Trophoblast cell (in vitro differentiated cells and primary cell): ENCODE results near the gene PTAFR.

ENCODE experiments used
- DNase-seq, 2 donors: peaks; one replicate each; pipeline ENCODE4 v3.0.0-alpha.2; 2016
- H2AFZ ChIP-seq: 2 replicates; pipeline ENCODE4 v1.6.1; 2013; ENCODE audit warnings: low read length, moderate library complexity, mild to moderate bottlenecking; ENCODE audit not compliant: insufficient read depth, poor library complexity
- H2AK5ac ChIP-seq: 2 replicates; pipeline ENCODE4 v1.6.1; 2013; ENCODE audit warnings: mild to moderate bottlenecking, low read length
- H2BK120ac ChIP-seq: 2 replicates; pipeline ENCODE4 v1.6.1; 2013; ENCODE audit warnings: low read length, mild to moderate bottlenecking, moderate library complexity; ENCODE audit not compliant: insufficient read depth, poor library complexity
- H2BK12ac ChIP-seq: 2 replicates; pipeline ENCODE4 v1.6.1; 2013; ENCODE audit warnings: mild to moderate bottlenecking, low read length, moderate library complexity
- H2BK5ac ChIP-seq: 2 replicates; pipeline ENCODE4 v1.6.1; 2013; ENCODE audit warnings: low read length, low read depth, moderate library complexity, mild to moderate bottlenecking; ENCODE audit not compliant: poor library complexity
- H3K14ac ChIP-seq: 2 replicates; pipeline ENCODE4 v1.6.1; 2013; ENCODE audit warnings: mild to moderate bottlenecking, low read length
- H3K18ac ChIP-seq: 2 replicates; pipeline ENCODE4 v1.6.1; 2013; ENCODE audit warnings: mild to moderate bottlenecking, low read length
- H3K23ac ChIP-seq: 2 replicates; pipeline ENCODE4 v1.6.1; 2013; ENCODE audit warnings: low read length
- H3K27ac ChIP-seq: 2 replicates; pipeline ENCODE4 v1.5.1; 2013; ENCODE audit warnings: low read depth, mild to moderate bottlenecking, inconsistent platforms, low read length, moderate library complexity
- H3K27me3 ChIP-seq: 2 replicates; pipeline ENCODE4 v1.6.1; 2013; ENCODE audit warnings: inconsistent platforms, mild to moderate bottlenecking, low read length, moderate library complexity; ENCODE audit not compliant: insufficient read depth
- H3K36me3 ChIP-seq, 2 experiments: 1 replicate in 1 of 2; 2 replicates in 1 of 2; pipeline ENCODE4 v1.6.1; 2013; ENCODE audit warnings: low read length in 2 of 2, mild to moderate bottlenecking in 2 of 2, moderate library complexity in 1 of 2; ENCODE audit not compliant: insufficient read depth in 2 of 2, control insufficient read depth in 1 of 2
- H3K4ac ChIP-seq: 2 replicates; pipeline ENCODE4 v1.6.1; 2013; ENCODE audit warnings: low read depth, mild to moderate bottlenecking, low read length, moderate library complexity
- H3K4me1 ChIP-seq, 2 experiments: 1 replicate in 1 of 2; 2 replicates in 1 of 2; pipeline ENCODE4 v1.6.1; 2013; ENCODE audit warnings: low read length in 2 of 2, mild to moderate bottlenecking in 2 of 2, moderate library complexity in 1 of 2; ENCODE audit not compliant: insufficient read depth in 2 of 2, control insufficient read depth in 1 of 2
- H3K4me2 ChIP-seq: 2 replicates; pipeline ENCODE4 v1.6.1; 2013; ENCODE audit warnings: inconsistent platforms, mild to moderate bottlenecking, low read length, moderate library complexity
- H3K4me3 ChIP-seq: 2 replicates; pipeline ENCODE4 v1.5.1; 2013; ENCODE audit warnings: mild to moderate bottlenecking, low read depth, low read length, inconsistent platforms
- H3K79me1 ChIP-seq: one replicate; pipeline ENCODE4 v1.6.1; 2013; ENCODE audit warnings: low read length
- H3K79me2 ChIP-seq: 2 replicates; pipeline ENCODE4 v1.6.1; 2013; ENCODE audit warnings: low read length, mild to moderate bottlenecking; ENCODE audit not compliant: control insufficient read depth, insufficient read depth, poor library complexity
- H3K9ac ChIP-seq: 2 replicates; pipeline ENCODE4 v1.6.1; 2013; ENCODE audit warnings: mild to moderate bottlenecking, low read length
- H3K9me3 ChIP-seq: 2 replicates; pipeline ENCODE4 v1.6.1; 2013; ENCODE audit warnings: low read depth, mild to moderate bottlenecking, control low read depth, inconsistent platforms, low read length; ENCODE audit not compliant: insufficient read depth
- H4K12ac ChIP-seq: 2 replicates; pipeline ENCODE4 v1.6.1; 2013; ENCODE audit warnings: low read depth, mild to moderate bottlenecking, low read length, moderate library complexity
- H4K8ac ChIP-seq: 2 replicates; pipeline ENCODE4 v1.6.1; 2013; ENCODE audit warnings: low read depth, mild to moderate bottlenecking, low read length, moderate library complexity
- H4K91ac ChIP-seq: one replicate; pipeline ENCODE4 v1.6.1; 2013; ENCODE audit warnings: low read depth, mild to moderate bottlenecking, low read length, moderate library complexity
- WGBS: extraction: QIAGEN DNeasy Blood & Tissue Kit; methylation state at CpG from one replicate; pipeline ENCODE4 v1.1.7; 2013; ENCODE audit warnings: missing lambda C conversion rate; ENCODE audit not compliant: insufficient read length, insufficient coverage; ENCODE audit errors: extremely low coverage; 5-methylcytosine and 5-hydroxymethylcytosine counted together

PTAFR gene

DNA sequence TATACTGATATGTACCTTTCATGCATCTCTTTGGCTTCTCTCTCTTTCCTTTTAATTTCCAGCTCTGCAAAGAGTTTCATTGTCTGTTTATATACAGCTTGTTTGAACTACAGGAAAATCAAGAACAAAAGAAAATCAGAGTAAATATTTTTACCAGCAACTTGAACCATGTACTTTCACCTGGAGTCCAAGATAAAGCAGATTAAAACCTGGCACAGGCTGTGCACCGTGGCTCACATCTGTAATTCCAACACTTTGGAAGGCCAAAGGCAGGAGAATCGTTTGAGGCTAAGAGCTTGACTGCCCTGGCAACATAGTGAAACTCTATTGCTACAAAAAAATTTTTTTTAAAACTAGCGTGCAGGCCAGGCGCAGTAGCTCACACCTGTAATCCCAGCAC lies 28.8 kb upstream of the PTAFR start:
- Histone ChIP-seq H3K27me3 (no peaks in the 10 kb centered on the region), H2AFZ (no peak overlapping the region), H3K9ac (no peak overlapping the region), H3K79me1 (no peaks in the 10 kb centered on the region), H3K14ac (no peak overlapping the region), H2BK12ac (no peak overlapping the region), H3K4me1 (no peaks in the 10 kb centered on the region), H3K4me2 (no peak overlapping the region), H3K4me3 (no peak overlapping the region), H4K12ac (no peak overlapping the region), H3K79me2 (no peaks in the 10 kb centered on the region), H2AK5ac (no peak overlapping the region), H3K9me3 (no peaks in the 10 kb centered on the region), H3K18ac (no peak overlapping the region), H3K36me3 (peaks cover 31 to 50% of the 10 kb centered on the region in 2 experiments), H2BK120ac (no peak overlapping the region), H3K23ac (no peak overlapping the region), H4K91ac (no peak overlapping the region), H3K27ac (no peak overlapping the region), H4K8ac (no peak overlapping the region), H2BK5ac (no peak overlapping the region), H3K4ac (no peak overlapping the region)
- no CpG with 5 or more reads among the region's 4 CpGs for WGBS
- DNase-seq: no peak

DNA sequence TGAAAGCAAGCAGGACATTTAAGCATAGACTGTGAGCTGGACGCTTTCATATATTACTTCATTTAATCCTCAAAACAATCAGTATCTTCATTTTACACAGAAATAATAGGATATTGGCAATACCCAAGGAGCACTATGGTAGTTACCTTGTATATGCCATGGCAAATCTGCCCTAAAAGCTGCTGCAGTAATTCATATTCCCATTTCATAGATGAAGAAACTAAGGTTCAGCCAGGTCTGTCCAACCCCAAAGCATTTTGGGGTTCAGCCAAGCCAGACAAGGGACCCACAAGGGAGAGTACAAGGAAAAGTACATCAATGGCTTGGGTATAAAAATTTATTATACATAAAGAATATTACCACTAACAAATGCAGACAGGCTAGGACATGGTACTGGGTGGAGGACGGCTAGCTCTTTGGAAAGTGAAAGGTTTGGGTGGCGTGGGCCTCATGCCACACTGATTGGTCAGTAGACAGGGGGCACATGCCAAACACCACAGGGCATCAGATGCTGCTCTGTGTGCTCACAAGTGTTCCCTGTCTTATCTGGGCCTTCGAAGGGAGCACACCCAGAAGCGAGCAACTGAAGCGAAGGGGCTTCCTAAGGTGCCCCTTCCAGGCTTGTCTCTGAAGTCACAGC lies 23.9 kb upstream of the PTAFR start:
- no peak overlapping the region for H2BK5ac ChIP-seq

DNA sequence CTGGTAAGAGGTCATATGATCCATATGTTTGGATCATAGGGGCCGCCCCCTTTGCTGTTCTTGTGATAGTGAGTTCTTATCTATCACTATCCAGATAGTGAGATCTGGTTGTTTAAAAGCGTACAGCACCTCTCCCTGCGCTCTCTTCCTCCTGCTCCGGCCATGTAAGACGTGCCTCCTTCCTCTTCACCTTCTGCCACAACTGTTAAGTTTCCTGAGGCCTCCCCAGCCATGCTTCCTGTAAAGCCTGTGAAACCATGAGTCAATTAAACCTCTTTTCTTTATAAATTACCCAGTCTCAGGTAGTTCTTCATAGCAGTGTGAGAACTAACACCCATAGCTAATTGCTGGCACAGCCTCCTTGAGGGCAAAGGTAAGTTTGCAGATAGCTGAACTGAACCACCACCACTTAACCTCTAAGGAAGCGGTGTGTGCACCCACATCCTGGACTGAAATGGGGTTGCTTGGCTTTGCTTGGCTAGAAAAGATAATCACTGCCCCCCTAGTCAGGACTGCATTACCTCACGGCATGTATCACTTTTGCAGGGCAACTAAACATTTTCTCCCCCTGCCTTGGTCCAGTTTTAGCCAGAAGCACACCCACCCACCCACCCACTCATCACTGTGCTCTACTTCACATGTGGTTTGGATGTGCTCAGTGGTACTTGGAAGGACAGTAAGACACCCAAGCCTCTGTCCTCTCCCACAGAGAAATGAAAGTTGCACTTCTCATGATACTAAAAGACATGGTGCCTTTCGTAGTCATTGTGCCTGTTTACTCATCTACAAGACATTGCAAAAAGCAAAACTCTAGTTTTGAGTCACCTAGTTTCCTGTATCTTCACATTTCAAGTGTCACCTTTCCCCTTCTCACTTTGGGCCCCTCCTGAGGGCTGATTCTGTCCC lies 23.1 kb upstream of the PTAFR start:
- H4K91ac ChIP-seq: no peak overlapping the region
- H2BK120ac ChIP-seq: no peak overlapping the region
- no peak overlapping the region for H3K18ac ChIP-seq
- no peaks in the 10 kb centered on the region for H3K79me1 ChIP-seq
- H4K8ac ChIP-seq: no peak overlapping the region
- no peak overlapping the region for H2BK5ac ChIP-seq
- H2AK5ac ChIP-seq: no peak overlapping the region
- no peaks in the 10 kb centered on the region for H3K27me3 ChIP-seq
- H3K9ac ChIP-seq: no peak overlapping the region
- no CpG with 5 or more reads among the region's 8 CpGs for WGBS
- H3K36me3 ChIP-seq: peaks cover 23 to 48% of the 10 kb centered on the region in 2 experiments
- no peak overlapping the region for H3K4me2 ChIP-seq
- H3K14ac ChIP-seq: no peak overlapping the region
- no peak overlapping the region for H3K4me3 ChIP-seq
- H2BK12ac ChIP-seq: no peak overlapping the region
- no peak overlapping the region for H3K23ac ChIP-seq
- H4K12ac ChIP-seq: no peak overlapping the region
- H3K4ac ChIP-seq: no peak overlapping the region
- H3K4me1 ChIP-seq: peaks cover 3 to 5% of the 10 kb centered on the region in 2 experiments
- H2AFZ ChIP-seq: no peak overlapping the region
- no peak for DNase-seq
- H3K9me3 ChIP-seq: no peaks in the 10 kb centered on the region
- H3K27ac ChIP-seq: no peak overlapping the region
- no peaks in the 10 kb centered on the region for H3K79me2 ChIP-seq

More for the DNA sequence above, 23.9 kb upstream of the PTAFR start:
- Histone ChIP-seq H4K8ac (no peak overlapping the region), H3K9me3 (no peaks in the 10 kb centered on the region), H3K4me3 (no peak overlapping the region), H3K4me1 (peaks cover 3 to 5% of the 10 kb centered on the region in 2 experiments), H3K79me1 (no peaks in the 10 kb centered on the region), H2BK120ac (no peak overlapping the region), H3K23ac (no peak overlapping the region), H3K18ac (no peak overlapping the region), H3K36me3 (peaks cover 23 to 50% of the 10 kb centered on the region in 2 experiments), H2AK5ac (no peak overlapping the region), H3K79me2 (no peaks in the 10 kb centered on the region), H2BK12ac (no peak overlapping the region), H3K4ac (no peak overlapping the region), H3K14ac (no peak overlapping the region), H4K12ac (no peak overlapping the region), H3K4me2 (no peak overlapping the region), H4K91ac (no peak overlapping the region), H3K27ac (no peak overlapping the region), H3K9ac (no peak overlapping the region), H2AFZ (no peak overlapping the region), H3K27me3 (no peaks in the 10 kb centered on the region)
- no peak for DNase-seq
- no CpG with 5 or more reads among the region's 6 CpGs for WGBS

DNA sequence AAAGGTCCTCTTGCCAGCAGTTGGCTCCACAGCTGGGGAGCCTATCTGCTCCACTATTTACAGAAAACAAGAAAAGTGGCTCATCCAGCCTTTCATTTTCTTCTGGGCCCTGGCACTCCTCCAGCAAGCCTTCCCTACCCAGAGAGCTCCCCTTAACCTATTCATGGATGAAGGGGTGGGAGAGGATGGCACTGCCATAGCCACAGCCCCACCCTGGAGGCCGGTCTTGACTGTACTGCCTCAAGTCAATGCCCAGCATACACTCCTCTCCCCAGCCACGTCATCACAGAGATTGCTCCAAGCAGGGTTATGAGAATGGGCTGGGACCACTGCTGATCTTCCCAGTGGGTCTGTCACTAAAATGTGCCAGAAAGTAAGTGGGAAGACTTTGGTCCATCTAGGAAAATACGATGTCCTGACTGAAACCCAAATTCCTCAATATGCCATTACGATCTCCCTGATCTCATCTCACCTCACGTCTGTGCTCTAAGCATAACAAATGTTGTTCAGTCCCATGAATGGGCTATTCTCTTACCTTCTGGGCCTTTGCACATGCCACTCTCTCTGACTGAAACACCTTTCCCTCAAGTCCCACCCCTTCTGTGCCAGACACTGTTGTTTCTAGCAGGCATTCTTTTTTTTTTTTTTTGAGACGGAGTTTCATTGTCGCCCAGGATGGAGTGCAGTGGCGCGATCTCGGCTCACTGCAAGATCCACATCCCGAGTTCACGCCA lies 21.4 kb upstream of the PTAFR start:
- peaks cover 16 to 33% of the 10 kb centered on the region in 2 experiments for H3K36me3 ChIP-seq
- no peak overlapping the region for H4K12ac ChIP-seq
- H3K4me1 ChIP-seq: peaks cover 5 to 10% of the 10 kb centered on the region in 2 experiments
- no peak overlapping the region for H3K4ac ChIP-seq
- H2BK5ac ChIP-seq: no peak overlapping the region
- H3K9ac ChIP-seq: no peak overlapping the region
- no CpG with 5 or more reads among the region's 12 CpGs for WGBS
- H3K79me1 ChIP-seq: no peaks in the 10 kb centered on the region
- no peaks in the 10 kb centered on the region for H3K79me2 ChIP-seq
- no peak overlapping the region for H4K91ac ChIP-seq
- no peak for DNase-seq
- H3K18ac ChIP-seq: no peak overlapping the region
- no peak overlapping the region for H2AFZ ChIP-seq
- H3K14ac ChIP-seq: no peak overlapping the region
- H3K4me3 ChIP-seq: no peak overlapping the region
- no peaks in the 10 kb centered on the region for H3K27me3 ChIP-seq
- H3K23ac ChIP-seq: no peak overlapping the region
- H3K27ac ChIP-seq: no peak overlapping the region
- H3K4me2 ChIP-seq: no peak overlapping the region
- no peaks in the 10 kb centered on the region for H3K9me3 ChIP-seq
- no peak overlapping the region for H2BK120ac ChIP-seq
- H4K8ac ChIP-seq: no peak overlapping the region
- H2BK12ac ChIP-seq: no peak overlapping the region
- H2AK5ac ChIP-seq: no peak overlapping the region
